ENCODE results near the gene LRRC18.

The LRRC18 gene

GRCh38 chr10:48937796-48938195 is 1.8 kb downstream of the LRRC18 start:
- Mint-ChIP-seq H3K4me1 (no peaks in the 10 kb centered on the region), H3K27me3 (no peaks in the 10 kb centered on the region), H3K27ac (peak overlapping the region; percentile 30), H3K4me3 (no peak overlapping the region), H3K36me3 (peaks cover 64% of the 10 kb centered on the region), H3K9me3 (no peaks in the 10 kb centered on the region)
- no peak for ATAC-seq

GRCh38 chr10:48935577-48935976 is 4.1 kb downstream of the LRRC18 start:
- Mint-ChIP-seq H3K4me3 (no peak overlapping the region), H3K4me1 (peaks cover 7% of the 10 kb centered on the region), H3K9me3 (no peaks in the 10 kb centered on the region), H3K27me3 (no peaks in the 10 kb centered on the region), H3K27ac (peak overlapping the region; percentile 42), H3K36me3 (peaks cover 59% of the 10 kb centered on the region)
- no peak for ATAC-seq

GRCh38 chr10:48934672-48935501 is 4.8 kb downstream of the LRRC18 start:
- Mint-ChIP-seq H3K36me3 (peaks cover 59% of the 10 kb centered on the region), H3K4me1 (peaks cover 7% of the 10 kb centered on the region), H3K9me3 (no peaks in the 10 kb centered on the region), H3K4me3 (no peak overlapping the region), H3K27ac (peak overlapping the region; percentile 42), H3K27me3 (no peaks in the 10 kb centered on the region)
- ATAC-seq = no peak

- H3K4me1 Mint-ChIP-seq = peaks cover 7% of the 10 kb centered on the region
- no peak for ATAC-seq
- no peak overlapping the region for H3K4me3 Mint-ChIP-seq
- peaks cover 57% of the 10 kb centered on the region for H3K36me3 Mint-ChIP-seq
- H3K9me3 Mint-ChIP-seq = no peaks in the 10 kb centered on the region
- no peaks in the 10 kb centered on the region for H3K27me3 Mint-ChIP-seq
- peak overlapping the region; percentile 38 for H3K27ac Mint-ChIP-seq
Measured at GRCh38 chr10:48932831-48933664, 6.6 kb downstream of the LRRC18 start.

- Mint-ChIP-seq H3K4me1 (peaks cover 7% of the 10 kb centered on the region), H3K27ac (peak overlapping the region; percentile 37), H3K4me3 (no peak overlapping the region), H3K27me3 (no peaks in the 10 kb centered on the region), H3K36me3 (peaks cover 57% of the 10 kb centered on the region), H3K9me3 (no peaks in the 10 kb centered on the region)
- ATAC-seq = no peak
Measured at GRCh38 chr10:48931188-48931587, 8.5 kb downstream of the LRRC18 start.

GRCh38 chr10:48929413-48929990 is 10.1 kb downstream of the LRRC18 start:
- no peaks in the 10 kb centered on the region for H3K27me3 Mint-ChIP-seq
- H3K9me3 Mint-ChIP-seq = no peaks in the 10 kb centered on the region
- no peak overlapping the region for H3K4me3 Mint-ChIP-seq
- H3K4me1 Mint-ChIP-seq = peaks cover 7% of the 10 kb centered on the region
- peaks cover 58% of the 10 kb centered on the region for H3K36me3 Mint-ChIP-seq
- H3K27ac Mint-ChIP-seq = peak overlapping the region; percentile 9
- no peak for ATAC-seq

GRCh38 chr10:48926764-48927540 is 12.7 kb downstream of the LRRC18 start:
- Mint-ChIP-seq H3K27ac (no peak overlapping the region), H3K4me1 (no peaks in the 10 kb centered on the region), H3K4me3 (no peak overlapping the region), H3K9me3 (no peaks in the 10 kb centered on the region), H3K27me3 (no peaks in the 10 kb centered on the region), H3K36me3 (peaks cover 59% of the 10 kb centered on the region)
- no peak for ATAC-seq

- Mint-ChIP-seq H3K4me1 (no peaks in the 10 kb centered on the region), H3K36me3 (peaks cover 62% of the 10 kb centered on the region), H3K27ac (no peak overlapping the region), H3K4me3 (no peak overlapping the region), H3K27me3 (no peaks in the 10 kb centered on the region), H3K9me3 (no peaks in the 10 kb centered on the region)
- no peak for ATAC-seq
Measured at GRCh38 chr10:48926255-48926654, 13.4 kb downstream of the LRRC18 start.

- no peak for ATAC-seq
- peaks cover 57% of the 10 kb centered on the region for H3K36me3 Mint-ChIP-seq
- no peaks in the 10 kb centered on the region for H3K9me3 Mint-ChIP-seq
- no peaks in the 10 kb centered on the region for H3K4me1 Mint-ChIP-seq
- no peak overlapping the region for H3K4me3 Mint-ChIP-seq
- H3K27me3 Mint-ChIP-seq = no peaks in the 10 kb centered on the region
- peak overlapping the region; percentile 18 for H3K27ac Mint-ChIP-seq
Measured at GRCh38 chr10:48924988-48925387, 14.7 kb downstream of the LRRC18 start.

GRCh38 chr10:48923748-48924147 is 15.9 kb downstream of the LRRC18 start:
- Mint-ChIP-seq H3K9me3 (no peaks in the 10 kb centered on the region), H3K27ac (no peak overlapping the region), H3K4me3 (no peak overlapping the region), H3K27me3 (no peaks in the 10 kb centered on the region), H3K4me1 (no peaks in the 10 kb centered on the region), H3K36me3 (peaks cover 57% of the 10 kb centered on the region)
- no peak for ATAC-seq

- no peak overlapping the region for H3K27ac Mint-ChIP-seq
- H3K4me3 Mint-ChIP-seq = no peak overlapping the region
- no peaks in the 10 kb centered on the region for H3K9me3 Mint-ChIP-seq
- peaks cover 86% of the 10 kb centered on the region for H3K36me3 Mint-ChIP-seq
- peaks cover 5% of the 10 kb centered on the region for H3K4me1 Mint-ChIP-seq
- H3K27me3 Mint-ChIP-seq = no peaks in the 10 kb centered on the region
- ATAC-seq = no peak
Measured at GRCh38 chr10:48913674-48914073, 26.0 kb downstream of the LRRC18 start.

- H3K4me1 Mint-ChIP-seq = peaks cover 4% of the 10 kb centered on the region
- H3K36me3 Mint-ChIP-seq = peaks cover 81% of the 10 kb centered on the region
- no peaks in the 10 kb centered on the region for H3K27me3 Mint-ChIP-seq
- ATAC-seq = no peak
- no peak overlapping the region for H3K4me3 Mint-ChIP-seq
- H3K9me3 Mint-ChIP-seq = no peaks in the 10 kb centered on the region
- H3K27ac Mint-ChIP-seq = no peak overlapping the region
Measured at GRCh38 chr10:48910548-48910947, 29.1 kb downstream of the LRRC18 start.

- H3K4me3 Mint-ChIP-seq = no peak overlapping the region
- no peak overlapping the region for H3K27ac Mint-ChIP-seq
- H3K4me1 Mint-ChIP-seq = peaks cover 4% of the 10 kb centered on the region
- no peaks in the 10 kb centered on the region for H3K9me3 Mint-ChIP-seq
- no peaks in the 10 kb centered on the region for H3K27me3 Mint-ChIP-seq
- peaks cover 85% of the 10 kb centered on the region for H3K36me3 Mint-ChIP-seq
- no peak for ATAC-seq
Measured at GRCh38 chr10:48907730-48908129, 31.9 kb downstream of the LRRC18 start.

GRCh38 chr10:48906841-48907240 is 32.8 kb downstream of the LRRC18 start:
- H3K27ac Mint-ChIP-seq = no peak overlapping the region
- no peak overlapping the region for H3K4me3 Mint-ChIP-seq
- no peaks in the 10 kb centered on the region for H3K9me3 Mint-ChIP-seq
- peaks cover 4% of the 10 kb centered on the region for H3K4me1 Mint-ChIP-seq
- H3K27me3 Mint-ChIP-seq = no peaks in the 10 kb centered on the region
- no peak for ATAC-seq
- H3K36me3 Mint-ChIP-seq = peaks cover 87% of the 10 kb centered on the region

GRCh38 chr10:48905311-48905710 is 34.3 kb downstream of the LRRC18 start:
- ATAC-seq = no peak
- H3K27me3 Mint-ChIP-seq = no peaks in the 10 kb centered on the region
- no peak overlapping the region for H3K4me3 Mint-ChIP-seq
- H3K4me1 Mint-ChIP-seq = peaks cover 4% of the 10 kb centered on the region
- H3K27ac Mint-ChIP-seq = no peak overlapping the region
- peaks cover 90% of the 10 kb centered on the region for H3K36me3 Mint-ChIP-seq
- H3K9me3 Mint-ChIP-seq = no peaks in the 10 kb centered on the region
